HepG2 (cell line): Measurements from ENCODE around the gene ANAPC1. TPM values are rescaled to one million over a fixed set of nuclear protein-coding genes. Genes with fewer than 3 reads are reported as not detected.

Experiments
- FOXC1 ChIP-seq: sonication (generic); formaldehyde crosslinking; IDR thresholded peaks from 2 replicates; pipeline ENCODE4 v1.8.0; 2022; ENCODE audit warnings: mild to moderate bottlenecking, missing genetic modification reagents, borderline replicate concordance
- FOXM1 ChIP-seq: sonication (generic); formaldehyde crosslinking; IDR thresholded peaks from 2 replicates; pipeline ENCODE4 v1.5.0; 2020; ENCODE audit warnings: missing genetic modification reagents
- HMG20B ChIP-seq: conservative IDR thresholded peaks from 2 replicates; pipeline ENCODE4 v1.6.1; 2016; ENCODE audit warnings: missing genetic modification reagents, missing compliant biosample characterization
- MIER3 ChIP-seq: IDR thresholded peaks from 2 replicates; pipeline ENCODE4 v1.6.1; 2016; ENCODE audit warnings: missing compliant biosample characterization, borderline replicate concordance
- MTF1 ChIP-seq: sonication (generic); formaldehyde crosslinking; IDR thresholded peaks from 2 replicates; pipeline ENCODE4 v1.5.0; 2020; ENCODE audit warnings: missing genetic modification reagents
- NFIC ChIP-seq: IDR thresholded peaks from 2 replicates; pipeline ENCODE4 v1.6.1; 2012; ENCODE audit warnings: mild to moderate bottlenecking, low read length, inconsistent platforms
- NFKB2 ChIP-seq: sonication (generic); formaldehyde crosslinking; IDR thresholded peaks from 2 replicates; pipeline ENCODE4 v1.4.0; 2020; ENCODE audit warnings: missing genetic modification reagents, borderline replicate concordance
- NONO ChIP-seq, 2 experiments: fragments of 450-650 bp in 1 of 2; sonication (generic) in 1 of 2; formaldehyde crosslinking in 1 of 2; IDR thresholded peaks in 1 of 2; conservative IDR thresholded peaks in 1 of 2; 2 replicates each; pipeline versions ENCODE4 v1.6.1 to v1.8.0; 2017 to 2022; ENCODE audit warnings: mild to moderate bottlenecking in 1 of 2, missing genetic modification reagents in 1 of 2, moderate library complexity in 1 of 2
- PAF1 ChIP-seq: IDR thresholded peaks from 2 replicates; pipeline ENCODE4 v1.6.1; 2016; ENCODE audit warnings: missing genetic modification reagents, missing compliant biosample characterization
- PCBP1 ChIP-seq: fragments of 200-400 bp; formaldehyde crosslinking; IDR thresholded peaks from 2 replicates; pipeline ENCODE4 v1.6.1; 2017; ENCODE audit warnings: mild to moderate bottlenecking, low read depth, low read length, borderline replicate concordance
- POLR2G ChIP-seq: fragments of 200-400 bp; formaldehyde crosslinking; IDR thresholded peaks from 2 replicates; pipeline ENCODE4 v1.6.1; 2018; ENCODE audit warnings: mild to moderate bottlenecking, low read depth, low read length, moderate library complexity
- REPIN1 ChIP-seq: sonication (generic); formaldehyde crosslinking; IDR thresholded peaks from 2 replicates; pipeline ENCODE4 v1.8.0; 2022; ENCODE audit warnings: missing genetic modification reagents, low read depth, mild to moderate bottlenecking, borderline replicate concordance
- SP5 ChIP-seq: IDR thresholded peaks from 2 replicates; pipeline ENCODE4 v1.6.1; 2016; ENCODE audit warnings: low read depth, borderline replicate concordance
- TMF1 ChIP-seq: sonication (generic); formaldehyde crosslinking; IDR thresholded peaks from 2 replicates; pipeline ENCODE4 v1.8.1; 2022; ENCODE audit warnings: low read depth, missing genetic modification reagents
- U2AF1 ChIP-seq: fragments of 200-400 bp; formaldehyde crosslinking; optimal IDR thresholded peaks from 2 replicates; pipeline ENCODE3; 2017; ENCODE audit warnings: mild to moderate bottlenecking, low read depth, low read length
- XBP1 ChIP-seq: sonication (generic); formaldehyde crosslinking; IDR thresholded peaks from 2 replicates; pipeline ENCODE4 v1.5.0; 2020; ENCODE audit warnings: missing genetic modification reagents
- ZNF629 ChIP-seq: sonication (generic); formaldehyde crosslinking; conservative IDR thresholded peaks from 2 replicates; pipeline ENCODE4 v1.5.0; 2020; ENCODE audit warnings: missing genetic modification reagents
- ZNF737 ChIP-seq: sonication (generic); formaldehyde crosslinking; IDR thresholded peaks from 2 replicates; pipeline ENCODE4 v1.5.0; 2020; ENCODE audit warnings: missing genetic modification reagents, mild to moderate bottlenecking, borderline replicate concordance
- ZNF780A ChIP-seq: sonication (generic); formaldehyde crosslinking; IDR thresholded peaks from 2 replicates; pipeline ENCODE4 v1.8.0; 2022; ENCODE audit warnings: mild to moderate bottlenecking, missing genetic modification reagents, moderate library complexity
- polyA plus RNA-seq, 8 experiments: library from polyadenylated mRNA; depleted of rRNA in 3 of 8; stranded (reverse) in 7 of 8; unstranded in 1 of 8; fragments of >200 nt; fragmentation: Illumina TruSeq in 4 of 8; extraction: Trizol in 4 of 8; gene quantifications; 2 replicates each; pipeline versions ENCODE4 v1.2.1 to v1.2.3, GENCODE V29; 2011 to 2016; ENCODE audit warnings: low read depth in 4 of 8, missing spikeins in 1 of 8, mixed read lengths in 1 of 8; ENCODE audit not compliant: insufficient read depth in 1 of 8
- total RNA-seq, 5 experiments: library from RNA; depleted of rRNA; stranded (reverse); fragments of >200 nt; fragmentation: Illumina TruSeq; extraction: Trizol; gene quantifications; 2 replicates each; pipeline ENCODE4 v1.2.3, GENCODE V29; 2016; ENCODE audit warnings: low read depth in 1 of 5
- TF ChIP-seq, protein P1 (sequence below): sonication (generic); formaldehyde crosslinking; IDR thresholded peaks from 2 replicates; pipeline ENCODE4 v1.4.0; 2020; ENCODE audit warnings: mild to moderate bottlenecking, missing genetic modification reagents
- TF ChIP-seq, protein P2 (sequence below): sonication (generic); formaldehyde crosslinking; IDR thresholded peaks from 2 replicates; pipeline ENCODE4 v1.8.0; 2022; ENCODE audit warnings: missing genetic modification reagents, mild to moderate bottlenecking, inconsistent platforms, borderline replicate concordance
- TF ChIP-seq, protein P3 (sequence below): sonication (generic); formaldehyde crosslinking; conservative IDR thresholded peaks from 2 replicates; pipeline ENCODE4 v1.8.1; 2023; ENCODE audit warnings: missing genetic modification reagents
- TF ChIP-seq, protein P4 (sequence below): IDR thresholded peaks from 2 replicates; pipeline ENCODE4 v1.6.1; 2012; ENCODE audit warnings: low read depth, low read length, improper control_type of control experiment
- TF ChIP-seq, protein P5 (sequence below): sonication (generic); formaldehyde crosslinking; IDR thresholded peaks from 2 replicates; pipeline ENCODE4 v1.8.0; 2022; ENCODE audit warnings: missing genetic modification reagents, mild to moderate bottlenecking, borderline replicate concordance

The ANAPC1 gene
- total and polyA plus RNA-seq, 2 of the 13 experiments (the other 11 are each of a cell fraction or from before 2014, with no cell fraction given) = 50.0 to 89.7 TPM

DNA sequence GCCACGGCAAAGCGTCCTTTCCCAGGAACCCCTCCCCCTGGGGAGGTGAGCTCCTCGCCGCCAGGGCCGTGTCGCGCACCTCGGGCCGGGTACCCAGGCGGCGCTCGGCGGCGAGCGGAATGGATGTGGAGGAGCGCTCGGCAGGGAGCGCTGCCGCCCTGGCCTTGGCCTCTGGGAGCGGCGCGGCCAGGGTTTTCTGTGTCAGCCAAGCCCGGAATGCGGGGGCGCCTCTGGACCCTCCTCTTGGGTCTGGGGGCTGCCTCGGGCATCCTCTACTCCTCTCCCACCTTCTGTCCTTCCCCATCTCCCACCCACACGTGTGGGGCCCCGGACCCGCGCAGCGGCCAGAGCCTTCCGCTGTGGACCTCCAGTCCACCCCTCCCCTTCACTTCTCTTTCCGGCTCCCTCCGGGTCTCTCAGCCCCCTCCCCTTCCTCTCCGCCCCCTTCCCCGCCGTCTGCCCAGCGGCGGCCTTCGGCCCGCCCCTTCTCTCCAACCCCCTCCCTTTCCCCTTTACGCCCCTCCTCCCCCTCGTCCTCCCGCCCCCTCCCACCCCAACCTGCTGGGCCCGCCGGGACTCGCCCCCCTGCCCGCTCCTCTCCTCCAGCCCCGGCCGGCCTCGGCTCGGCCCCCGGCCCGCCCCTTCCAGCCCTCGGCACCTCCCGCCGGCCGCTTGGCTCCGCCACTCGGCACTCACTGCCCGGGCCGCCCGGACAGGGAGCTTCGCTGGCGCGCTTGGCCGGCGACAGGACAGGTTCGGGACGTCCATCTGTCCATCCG is 14.1 kb upstream of the ANAPC1 start, which contains the start of gene MERTK (continued):
- TF ChIP-seq MTF1 (CRISPR knock-in tag) = no peak
- TF ChIP-seq FOXC1 (CRISPR knock-in tag) = peak; percentile 75
- TF ChIP-seq, protein P1, sequence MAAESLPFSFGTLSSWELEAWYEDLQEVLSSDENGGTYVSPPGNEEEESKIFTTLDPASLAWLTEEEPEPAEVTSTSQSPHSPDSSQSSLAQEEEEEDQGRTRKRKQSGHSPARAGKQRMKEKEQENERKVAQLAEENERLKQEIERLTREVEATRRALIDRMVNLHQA (CRISPR knock-in tag) = no peak
- peak; percentile 71 for TF ChIP-seq NFKB2 (CRISPR knock-in tag)
- TF ChIP-seq, protein P2, sequence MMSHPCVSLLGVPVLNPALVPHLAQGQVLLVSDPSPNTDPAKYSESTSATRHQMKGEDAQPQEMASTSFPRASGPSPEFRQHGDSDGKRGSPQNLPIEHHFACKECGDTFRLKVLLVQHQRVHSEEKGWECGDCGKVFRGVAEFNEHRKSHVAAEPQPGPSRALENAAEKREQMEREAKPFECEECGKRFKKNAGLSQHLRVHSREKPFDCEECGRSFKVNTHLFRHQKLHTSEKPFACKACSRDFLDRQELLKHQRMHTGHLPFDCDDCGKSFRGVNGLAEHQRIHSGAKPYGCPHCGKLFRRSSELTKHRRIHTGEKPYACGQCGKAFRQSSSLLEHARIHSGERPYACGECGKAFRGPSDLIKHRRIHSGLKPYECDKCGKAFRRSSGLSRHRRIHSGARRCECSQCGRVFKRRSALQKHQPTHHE = peak; percentile 64; the same call in 1 of the 2 replicates
- TF ChIP-seq NFIC = no peak
- peak; percentile 70 for TF ChIP-seq HMG20B (CRISPR knock-in tag)
- peak; percentile 55; the same call in 1 of the 2 replicates for TF ChIP-seq SP5 (CRISPR knock-in tag)
- TF ChIP-seq, protein P3, sequence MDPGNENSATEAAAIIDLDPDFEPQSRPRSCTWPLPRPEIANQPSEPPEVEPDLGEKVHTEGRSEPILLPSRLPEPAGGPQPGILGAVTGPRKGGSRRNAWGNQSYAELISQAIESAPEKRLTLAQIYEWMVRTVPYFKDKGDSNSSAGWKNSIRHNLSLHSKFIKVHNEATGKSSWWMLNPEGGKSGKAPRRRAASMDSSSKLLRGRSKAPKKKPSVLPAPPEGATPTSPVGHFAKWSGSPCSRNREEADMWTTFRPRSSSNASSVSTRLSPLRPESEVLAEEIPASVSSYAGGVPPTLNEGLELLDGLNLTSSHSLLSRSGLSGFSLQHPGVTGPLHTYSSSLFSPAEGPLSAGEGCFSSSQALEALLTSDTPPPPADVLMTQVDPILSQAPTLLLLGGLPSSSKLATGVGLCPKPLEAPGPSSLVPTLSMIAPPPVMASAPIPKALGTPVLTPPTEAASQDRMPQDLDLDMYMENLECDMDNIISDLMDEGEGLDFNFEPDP (CRISPR knock-in tag) = no peak
- TF ChIP-seq, protein P4, sequence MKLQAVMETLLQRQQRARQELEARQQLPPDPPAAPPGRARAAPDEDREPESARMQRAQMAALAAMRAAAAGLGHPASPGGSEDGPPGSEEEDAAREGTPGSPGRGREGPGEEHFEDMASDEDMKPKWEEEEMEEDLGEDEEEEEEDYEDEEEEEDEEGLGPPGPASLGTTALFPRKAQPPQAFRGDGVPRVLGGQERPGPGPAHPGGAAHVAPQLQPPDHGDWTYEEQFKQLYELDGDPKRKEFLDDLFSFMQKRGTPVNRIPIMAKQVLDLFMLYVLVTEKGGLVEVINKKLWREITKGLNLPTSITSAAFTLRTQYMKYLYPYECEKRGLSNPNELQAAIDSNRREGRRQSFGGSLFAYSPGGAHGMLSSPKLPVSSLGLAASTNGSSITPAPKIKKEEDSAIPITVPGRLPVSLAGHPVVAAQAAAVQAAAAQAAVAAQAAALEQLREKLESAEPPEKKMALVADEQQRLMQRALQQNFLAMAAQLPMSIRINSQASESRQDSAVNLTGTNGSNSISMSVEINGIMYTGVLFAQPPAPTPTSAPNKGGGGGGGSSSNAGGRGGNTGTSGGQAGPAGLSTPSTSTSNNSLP = no peak
- TF ChIP-seq XBP1 (CRISPR knock-in tag) = no peak
- TF ChIP-seq POLR2G = peak; percentile 98
- TF ChIP-seq MIER3 (CRISPR knock-in tag) = peak; percentile 39; the same call in 1 of the 2 replicates
- TF ChIP-seq ZNF737 = peak; percentile 54; the same call in 1 of the 2 replicates
- TF ChIP-seq TMF1 (CRISPR knock-in tag) = no peak
- TF ChIP-seq PCBP1 = peak; percentile 95
- no peak for TF ChIP-seq NONO (IDR thresholded peaks at IDR 0.05)
- no peak for TF ChIP-seq NONO (CRISPR knock-in tag; conservative IDR thresholded peaks at IDR 0.05)
- TF ChIP-seq U2AF1 = peak; percentile 91
- no peak for TF ChIP-seq ZNF780A (CRISPR knock-in tag)
- TF ChIP-seq FOXM1 = no peak
- TF ChIP-seq ZNF629 (CRISPR knock-in tag) = 0 out of 2 replicates have a peak, but pooled peaks have one; percentile 29
- TF ChIP-seq, protein P5, sequence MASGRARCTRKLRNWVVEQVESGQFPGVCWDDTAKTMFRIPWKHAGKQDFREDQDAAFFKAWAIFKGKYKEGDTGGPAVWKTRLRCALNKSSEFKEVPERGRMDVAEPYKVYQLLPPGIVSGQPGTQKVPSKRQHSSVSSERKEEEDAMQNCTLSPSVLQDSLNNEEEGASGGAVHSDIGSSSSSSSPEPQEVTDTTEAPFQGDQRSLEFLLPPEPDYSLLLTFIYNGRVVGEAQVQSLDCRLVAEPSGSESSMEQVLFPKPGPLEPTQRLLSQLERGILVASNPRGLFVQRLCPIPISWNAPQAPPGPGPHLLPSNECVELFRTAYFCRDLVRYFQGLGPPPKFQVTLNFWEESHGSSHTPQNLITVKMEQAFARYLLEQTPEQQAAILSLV (CRISPR knock-in tag) = peak; percentile 55
- no peak for TF ChIP-seq PAF1 (CRISPR knock-in tag)
- TF ChIP-seq REPIN1 (CRISPR knock-in tag) = no peak; the same call in 1 of the 2 replicates
